Nucleus accumbens (tissue), 56 donors: ENCODE results near the gene MEX3A.

Experiments used
- DNase-seq, 56 donors: peaks; one replicate each; lab custom pipeline; 2025; lab: John Stamatoyannopoulos, UW

MEX3A gene

DNA sequence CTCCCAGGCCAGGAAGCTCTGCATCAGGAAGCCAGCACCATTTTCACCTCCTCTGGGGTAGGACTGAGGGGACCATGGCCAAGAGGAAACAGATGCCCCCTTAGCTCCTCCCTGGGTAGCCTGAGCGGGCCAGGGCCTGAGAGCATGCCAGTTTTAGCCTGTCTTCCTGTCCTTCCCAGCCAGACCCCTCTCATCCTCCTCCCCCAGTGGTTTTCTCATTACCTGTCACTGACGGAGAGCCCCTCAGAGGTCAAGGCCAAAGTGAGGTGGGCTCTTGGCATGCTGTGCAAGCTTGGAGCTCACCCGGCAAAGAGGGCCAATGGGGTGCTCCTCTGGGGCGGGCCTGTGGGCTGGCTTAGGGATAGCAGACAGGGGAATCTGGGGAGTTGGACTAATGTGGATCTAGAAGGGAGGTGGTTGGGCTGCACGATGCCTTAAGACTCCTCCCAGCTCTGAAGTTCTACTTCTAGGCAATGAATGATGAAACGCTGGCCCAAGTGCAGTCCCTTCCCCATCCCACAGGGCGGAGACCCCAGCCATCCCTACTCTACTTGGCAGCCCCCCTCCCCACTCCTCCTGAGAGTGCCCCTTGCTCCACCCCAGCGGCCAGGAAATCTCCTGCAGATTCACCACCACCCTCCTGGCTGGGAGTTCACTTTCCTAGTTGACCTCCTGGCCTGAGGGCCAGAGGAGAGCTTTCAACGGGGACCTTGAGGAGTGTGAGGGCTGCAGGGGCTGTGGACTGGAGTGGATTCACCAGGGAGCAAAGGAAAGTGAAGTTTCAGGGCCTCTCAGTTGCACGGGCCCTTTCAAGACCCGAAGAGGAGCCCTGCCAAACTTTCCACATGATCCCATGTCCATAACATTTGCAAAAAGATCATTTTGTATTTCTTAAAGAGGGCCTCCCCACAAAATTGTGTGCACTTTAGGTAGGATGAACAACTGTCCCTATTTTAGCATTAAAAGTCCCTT lies 22.9 kb upstream of the MEX3A start:
- DNase-seq: no peak

DNA sequence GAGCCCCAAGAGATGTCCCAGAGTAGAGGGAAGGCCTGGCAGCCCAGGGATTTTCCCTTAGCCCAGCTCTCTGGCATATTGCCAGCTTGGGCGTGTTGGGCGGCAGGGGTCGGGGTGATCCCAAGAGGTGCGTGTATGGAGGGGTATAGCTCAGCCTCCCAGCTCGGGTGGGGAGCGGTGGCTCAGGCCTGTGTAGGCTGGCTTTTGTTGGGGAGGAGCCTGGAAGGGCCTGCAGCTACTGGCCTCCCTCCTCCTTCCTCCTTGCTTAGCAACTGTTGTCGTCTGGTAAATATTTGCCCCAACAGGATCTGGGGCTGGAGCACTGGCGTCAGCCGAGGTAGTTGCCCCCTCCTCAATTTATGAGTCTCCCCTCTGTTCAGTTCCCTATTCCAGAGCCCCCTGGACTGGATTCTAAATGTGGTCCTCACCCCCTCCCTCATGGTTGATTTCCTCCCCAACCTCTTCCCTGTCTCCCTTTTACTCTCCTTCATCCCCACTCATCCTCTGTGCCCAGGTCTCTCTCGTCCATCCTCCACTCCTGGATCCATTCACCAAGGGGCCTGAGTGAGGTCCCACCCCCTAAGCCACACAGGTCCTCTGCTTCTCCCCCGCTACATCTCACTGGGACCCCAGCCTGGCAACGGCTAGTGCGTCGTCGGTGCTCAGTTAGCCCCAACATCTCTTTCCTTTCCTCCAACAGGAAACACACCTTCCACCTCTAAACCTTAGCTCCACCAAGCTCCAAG lies 22.0 kb upstream of the MEX3A start:
- peak in 10 of 56 donors; percentile 8 to 53 (median 26) for DNase-seq

DNA sequence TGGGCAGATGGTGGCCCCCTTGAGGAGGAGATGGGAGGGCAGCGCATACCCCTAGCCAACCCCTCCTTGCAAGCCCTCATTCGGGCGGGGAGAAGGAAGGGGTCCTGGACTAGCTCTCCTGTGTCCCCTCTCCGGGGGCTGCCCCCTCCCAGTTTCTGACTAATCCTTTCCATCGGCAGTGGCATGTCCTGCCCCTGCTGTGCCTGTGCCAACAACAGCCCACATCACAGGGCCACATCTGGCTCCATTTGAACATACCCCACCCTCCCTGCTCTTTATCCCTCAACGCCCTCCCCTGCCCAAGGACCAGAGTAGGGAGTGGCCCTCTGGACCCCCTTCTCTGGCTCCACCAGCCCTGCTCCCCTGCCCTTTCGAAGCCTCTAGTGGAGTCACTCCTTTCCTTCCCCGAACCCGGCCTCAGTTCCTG lies 21.3 kb upstream of the MEX3A start:
- DNase-seq: no peak

DNA sequence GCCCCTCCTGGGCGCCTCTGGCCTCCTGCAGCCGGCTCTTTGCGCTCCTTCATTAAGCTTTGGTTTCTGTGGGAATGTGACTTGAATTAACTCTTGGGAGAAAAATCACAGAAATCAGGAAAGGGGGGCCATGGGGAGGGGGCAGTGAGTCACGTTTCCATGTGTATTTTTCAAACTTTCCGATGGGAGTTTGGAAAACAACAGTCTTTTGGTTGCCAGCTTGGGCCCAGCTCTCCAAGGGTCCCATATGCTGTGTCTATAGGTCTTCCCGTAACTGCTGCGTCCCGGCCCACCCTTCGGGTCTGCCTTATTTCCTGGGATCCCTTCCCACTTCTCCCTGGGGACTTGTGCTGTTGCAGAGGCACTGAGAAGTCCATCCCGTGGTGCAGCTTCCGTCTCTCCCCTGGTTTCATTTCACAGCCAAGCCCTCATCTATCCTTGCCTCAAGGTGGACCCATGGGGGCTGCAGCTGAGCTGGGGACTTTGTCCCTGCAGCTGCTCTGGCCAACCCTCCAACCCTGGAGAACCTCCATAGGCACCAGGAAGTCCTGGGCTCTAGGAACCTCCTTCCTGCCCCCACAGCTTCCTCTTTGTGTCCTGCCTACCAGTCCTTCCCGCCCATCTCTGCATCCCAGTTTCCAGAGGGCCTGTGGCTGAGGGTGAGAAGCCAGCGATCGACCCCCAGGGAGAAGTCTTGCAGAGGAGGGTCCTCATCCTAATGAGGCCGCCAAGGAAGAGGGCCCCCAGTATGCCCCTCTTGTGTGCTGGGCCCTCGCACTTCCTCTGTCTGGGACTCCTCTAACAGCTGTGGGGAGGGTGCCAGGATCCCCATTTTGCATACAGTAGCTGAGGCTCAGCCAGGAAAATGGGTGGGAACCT lies 20.6 kb upstream of the MEX3A start:
- DNase-seq: no peak

DNA sequence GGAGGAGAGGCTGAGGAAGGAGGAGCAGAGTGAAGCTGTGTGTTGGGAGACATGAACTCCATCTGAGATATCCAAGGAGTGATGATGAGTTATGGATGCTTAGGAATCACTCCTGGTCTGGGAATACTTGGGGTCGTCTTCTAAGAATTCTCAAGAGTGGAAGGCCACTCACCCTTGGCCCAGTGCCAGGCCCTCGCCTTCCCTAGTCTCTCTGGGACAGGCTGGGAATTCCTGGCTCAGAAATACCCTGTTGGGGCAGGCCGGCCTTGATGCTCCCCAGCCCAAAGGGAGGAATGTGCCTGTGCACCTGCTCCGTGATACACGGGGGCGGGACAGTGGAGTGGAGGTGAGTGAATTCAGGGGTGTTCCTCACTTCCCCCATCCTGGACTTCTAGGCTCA lies 19.6 kb upstream of the MEX3A start:
- no peak for DNase-seq

DNA sequence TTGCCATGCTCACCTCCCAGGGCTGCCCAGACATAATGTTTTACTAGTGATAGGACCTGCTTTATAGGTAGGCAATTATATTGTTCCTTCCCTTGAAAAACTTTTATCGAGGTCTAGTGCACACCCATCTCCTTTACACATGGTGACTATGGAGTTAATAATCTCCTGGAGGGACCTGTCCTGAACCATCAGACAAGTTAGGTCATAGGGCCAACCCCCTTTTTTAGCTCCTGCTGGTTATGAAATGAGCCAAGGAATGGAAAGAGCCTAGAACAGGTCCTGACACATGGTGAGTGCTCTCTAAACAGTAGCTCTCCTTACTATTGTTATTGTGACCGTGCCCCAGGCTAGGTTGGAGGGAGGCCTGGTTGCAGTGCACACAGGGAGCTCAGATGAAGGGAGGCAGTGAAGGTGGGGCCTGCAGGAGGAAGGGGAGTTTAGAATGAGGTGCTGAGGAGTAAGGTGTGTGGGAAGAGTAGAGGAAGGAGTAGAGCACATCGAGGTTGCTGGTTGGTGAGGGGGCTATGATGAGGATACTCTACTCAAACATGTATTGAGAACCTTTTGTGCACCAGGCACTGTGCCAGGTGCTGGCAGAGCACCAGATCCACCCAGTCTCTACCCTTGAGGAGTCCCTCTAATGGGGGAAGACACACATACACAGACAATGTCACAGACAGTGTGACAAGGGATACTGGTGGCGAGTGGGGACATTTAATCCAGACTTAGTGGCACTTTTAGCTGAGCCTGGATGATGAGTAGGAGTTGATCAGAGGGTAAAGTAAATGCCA lies 18.1 kb upstream of the MEX3A start:
- no peak for DNase-seq

DNA sequence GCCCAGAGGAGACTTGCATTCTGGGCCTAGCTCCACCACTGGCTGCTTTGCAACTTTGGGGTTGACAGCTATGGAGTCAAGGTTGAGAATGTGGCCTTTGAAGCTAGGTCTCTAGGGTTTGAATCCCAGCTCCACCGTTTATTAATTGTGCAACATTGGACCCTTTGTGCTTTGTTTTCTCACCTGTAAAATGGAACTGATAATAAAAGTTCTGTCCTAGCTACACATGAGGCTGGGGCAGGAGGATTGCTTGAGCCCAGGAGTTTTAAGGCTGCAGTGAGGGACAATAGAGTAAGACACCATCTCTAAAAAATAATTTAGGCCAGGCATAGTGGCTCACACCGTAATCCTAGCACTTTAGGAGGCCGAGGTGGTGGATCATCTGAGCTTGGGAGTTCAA lies 17.0 kb upstream of the MEX3A start:
- DNase-seq: no peak

DNA sequence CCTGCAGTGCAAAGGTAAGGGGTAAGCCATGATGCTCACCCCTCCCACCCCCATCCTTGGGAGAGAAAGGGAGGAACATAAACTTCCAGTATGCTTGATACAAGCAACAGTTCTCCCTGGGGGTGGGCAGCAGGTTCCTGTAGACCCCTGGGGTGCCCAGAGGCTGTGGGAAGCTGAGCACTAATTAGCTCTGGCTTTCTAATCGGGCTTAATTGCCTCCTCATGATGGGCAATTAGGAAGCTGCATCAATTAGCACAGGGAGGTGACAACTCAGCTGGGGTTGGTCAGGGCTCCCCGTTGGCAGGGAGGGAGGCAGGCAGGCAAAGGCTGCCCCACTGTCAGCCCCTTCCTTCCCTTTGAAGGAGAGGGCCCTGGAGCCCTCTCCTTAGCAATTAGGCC lies 16.5 kb upstream of the MEX3A start:
- DNase-seq: no peak

DNA sequence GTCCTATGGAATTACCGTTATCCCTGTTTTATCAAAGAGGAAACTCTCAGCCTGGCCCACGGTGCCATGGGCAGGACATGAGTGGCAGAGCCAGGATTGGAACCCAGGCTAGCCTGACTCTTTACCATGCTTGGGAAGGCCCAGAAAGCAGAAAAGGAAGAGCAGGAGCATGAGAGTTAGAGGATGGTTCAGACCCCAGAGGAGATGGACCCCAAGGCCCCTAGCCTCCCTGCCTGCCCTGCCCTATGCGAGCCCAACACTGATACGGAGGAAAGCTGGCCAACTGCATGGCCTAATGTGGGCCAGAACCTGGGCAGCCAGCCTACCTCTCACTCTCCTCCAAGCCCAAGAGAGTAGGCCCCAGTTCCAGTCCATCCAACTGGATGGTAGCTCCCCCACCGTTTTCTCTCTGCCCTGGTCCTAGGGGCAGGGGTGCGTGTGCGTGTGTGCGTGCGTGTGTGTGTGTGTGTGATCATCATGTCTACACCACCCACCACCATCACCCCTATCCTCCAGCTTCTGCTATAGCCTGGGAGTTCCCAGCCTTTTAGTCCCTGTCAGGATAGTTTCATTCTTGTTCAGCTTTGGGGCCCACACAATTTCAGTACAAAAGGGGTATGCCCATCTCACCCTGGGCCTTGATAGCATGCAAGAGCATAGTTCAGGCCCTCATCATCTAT lies 15.4 kb upstream of the MEX3A start:
- no peak for DNase-seq

DNA sequence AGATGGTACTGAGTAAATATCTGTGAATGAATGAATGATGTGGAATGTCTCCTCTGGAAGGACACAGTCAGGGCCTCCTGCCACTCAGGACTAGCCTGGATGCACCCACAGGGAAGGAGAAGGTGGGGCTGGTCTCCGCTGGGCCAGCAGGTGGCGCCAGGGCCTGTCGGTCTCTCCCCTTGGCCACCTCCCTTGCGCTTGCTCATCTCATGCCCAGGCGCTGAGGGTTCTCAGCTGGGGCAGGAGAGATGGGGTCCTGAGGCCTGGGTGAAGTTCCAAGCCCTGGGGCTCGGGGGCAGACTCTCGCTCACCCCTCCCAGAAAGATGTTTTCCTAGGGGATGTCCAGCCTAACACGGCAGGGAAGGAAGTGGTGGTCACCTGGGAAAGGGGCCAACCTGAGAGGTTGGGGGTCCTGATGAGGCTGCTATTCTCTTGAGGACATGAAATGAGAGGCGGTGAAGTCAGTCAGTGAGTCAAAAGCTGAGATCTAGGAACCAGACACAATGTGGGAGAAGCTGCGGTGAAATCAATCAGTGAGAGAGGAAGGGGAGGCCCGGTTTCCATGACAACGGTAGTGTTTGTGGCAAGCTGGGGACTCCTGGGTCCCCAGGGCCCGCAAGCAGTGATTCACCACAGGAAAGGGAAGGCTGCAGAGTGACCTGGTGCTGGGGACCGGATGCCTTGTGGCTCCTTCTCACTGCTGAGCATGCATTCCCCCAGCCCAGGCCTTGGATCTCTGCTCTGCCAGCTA lies 14.6 kb upstream of the MEX3A start:
- peak in 54 of 56 donors; percentile 18 to 90 (median 70) for DNase-seq

DNA sequence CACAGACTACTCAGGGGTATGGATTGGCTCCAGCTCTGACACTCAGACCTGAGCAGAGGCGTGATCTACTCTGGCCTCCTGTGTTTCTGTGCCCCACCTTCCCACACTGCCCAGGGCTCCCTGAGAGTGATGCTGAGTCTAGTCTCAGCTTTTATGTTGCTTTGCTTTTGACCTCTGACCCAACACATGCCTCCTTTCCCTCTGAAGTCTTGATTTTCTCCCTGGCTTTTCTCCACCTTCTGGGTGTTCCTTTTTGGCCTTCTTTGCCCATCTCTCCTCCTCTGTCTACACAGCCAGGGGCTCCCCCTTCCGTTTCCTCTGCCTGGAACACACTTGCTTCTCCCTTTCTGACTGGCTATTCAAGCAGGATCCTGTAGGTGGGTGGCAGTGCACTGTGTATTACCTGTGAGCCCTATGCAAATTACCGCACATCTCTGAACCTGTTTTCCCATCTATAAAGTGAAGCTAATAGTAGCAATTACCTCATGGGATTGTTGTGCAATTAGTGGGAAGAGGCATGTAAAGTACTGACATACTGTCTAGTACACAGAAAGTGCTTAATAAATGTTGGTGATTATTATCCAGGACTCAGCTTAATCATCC lies 13.7 kb upstream of the MEX3A start:
- DNase-seq: no peak

DNA sequence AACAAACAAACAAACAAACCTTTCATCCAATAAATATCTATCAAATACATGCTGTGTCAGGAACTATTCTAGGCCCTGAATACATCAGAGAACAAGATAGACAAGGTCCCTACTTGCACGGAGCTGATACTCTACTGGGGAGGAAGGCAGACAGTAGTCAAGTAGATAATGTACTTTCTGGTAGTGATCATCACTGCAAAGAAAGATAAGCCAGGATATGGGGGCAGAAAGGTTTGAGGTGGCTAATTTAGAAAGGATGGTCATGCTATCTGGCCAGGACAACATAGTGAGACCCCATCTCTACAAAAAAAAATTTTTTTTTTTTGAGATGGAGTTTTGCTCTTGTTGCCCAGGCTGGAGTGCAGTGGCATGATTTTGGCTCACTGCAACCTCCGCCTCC lies 9.3 kb upstream of the MEX3A start:
- DNase-seq: no peak

DNA sequence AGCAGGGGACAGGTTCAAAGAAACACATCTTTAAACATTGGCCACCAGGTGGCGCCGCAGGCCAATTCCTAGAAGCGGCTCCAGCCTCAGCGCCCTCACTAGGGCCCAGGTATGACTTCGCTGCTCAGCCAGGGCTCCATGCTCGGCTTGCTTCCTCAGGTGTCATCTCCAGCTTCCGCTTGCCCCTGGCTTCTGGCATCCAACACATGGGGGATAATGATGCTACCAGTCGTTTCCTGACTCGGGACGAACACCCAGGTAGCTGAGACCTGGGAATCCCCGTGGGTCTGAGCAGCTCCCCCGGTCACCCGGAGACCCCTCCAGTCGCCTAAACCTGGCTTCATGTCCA lies 8.5 kb upstream of the MEX3A start:
- DNase-seq: peak in 51 of 56 donors; percentile 23 to 92 (median 65)

DNA sequence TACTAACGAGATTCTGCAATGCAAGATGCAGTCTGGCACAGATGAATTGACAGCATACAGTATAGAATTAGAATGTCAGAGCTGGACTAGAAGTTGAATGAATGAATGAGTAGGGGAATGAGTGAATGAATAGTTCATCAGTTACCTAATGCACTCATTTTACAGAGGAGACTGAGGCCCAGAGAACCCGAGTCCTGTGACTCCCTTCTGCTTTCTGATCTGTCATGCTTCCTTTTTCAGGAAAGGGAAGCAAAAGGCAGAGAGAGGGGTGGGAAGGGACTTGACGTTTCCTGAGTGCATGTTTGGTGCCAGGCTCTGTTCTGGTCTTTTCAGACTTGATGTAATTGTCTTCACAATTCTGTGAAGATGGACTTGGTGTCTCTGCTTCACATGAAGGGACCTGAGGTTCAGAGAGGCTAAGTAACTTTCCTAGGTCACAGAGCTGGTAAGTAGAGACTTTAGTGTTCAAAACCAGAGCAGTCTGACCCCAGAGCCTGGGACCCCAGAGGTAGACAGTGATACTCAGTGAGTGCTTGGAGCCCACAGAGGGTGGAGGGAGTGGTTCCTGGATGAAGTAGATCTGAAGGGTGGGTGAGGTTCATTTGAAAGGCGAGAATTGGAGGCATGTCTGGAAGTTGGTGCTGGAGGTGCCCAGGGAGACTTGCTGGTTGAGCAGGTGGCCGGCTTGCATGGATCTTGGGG lies 8.0 kb upstream of the MEX3A start:
- peak in 1 of 56 donors; percentile 24 for DNase-seq

DNA sequence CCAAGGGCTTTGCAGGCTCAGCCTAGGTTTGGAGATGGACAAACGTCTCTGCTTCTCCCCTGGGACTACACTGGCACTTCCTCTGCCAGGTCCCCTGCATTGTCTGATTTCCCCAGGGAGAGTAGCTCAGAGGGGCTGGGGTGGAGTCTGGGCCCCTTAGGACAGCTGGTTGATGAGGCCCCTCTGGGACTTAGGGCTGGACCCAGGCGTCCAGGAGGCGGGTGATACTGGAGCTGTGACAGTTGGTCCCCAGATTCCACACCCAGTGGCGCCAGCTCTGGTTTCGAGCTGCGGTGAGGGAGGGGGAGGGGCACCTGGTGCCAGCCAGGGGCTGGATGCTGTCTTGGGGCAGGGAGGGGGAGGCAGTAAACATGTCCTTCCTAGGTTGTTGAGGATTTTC lies 7.4 kb upstream of the MEX3A start:
- no peak for DNase-seq

DNA sequence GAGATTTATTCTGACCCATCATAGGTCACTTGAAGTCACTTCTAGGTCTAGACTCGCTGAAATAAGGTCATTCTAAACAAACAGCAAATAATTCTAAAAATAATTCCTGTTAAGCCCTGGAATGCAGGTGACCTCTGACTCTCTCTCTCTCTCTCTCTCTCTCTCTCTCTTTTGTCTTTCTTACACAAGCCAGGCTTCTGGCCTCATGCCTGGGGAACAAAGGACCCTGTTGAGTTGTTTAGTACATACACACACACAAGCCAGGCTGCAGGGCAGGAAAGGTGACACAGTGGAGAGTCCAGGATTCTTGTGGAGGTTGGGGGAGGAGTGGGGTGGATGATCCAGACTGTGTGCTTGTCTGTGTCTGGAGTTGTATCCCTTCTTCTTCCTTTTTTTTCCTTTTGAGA lies 4.0 kb upstream of the MEX3A start:
- no peak for DNase-seq
